H9 (cell line): ENCODE measurements around the gene HS1BP3. TPM values are rescaled to one million over a fixed set of nuclear protein-coding genes. Genes with fewer than 3 reads are reported as not detected.

Experiments used
- DNase-seq: peaks from one replicate; pipeline ENCODE4 v3.0.0-alpha.2; 2017
- H2AFZ ChIP-seq: one replicate; pipeline ENCODE4 v1.6.1; 2013; ENCODE audit warnings: mild to moderate bottlenecking, low read length, control low read depth, moderate library complexity
- H2AK5ac ChIP-seq: 2 replicates; pipeline ENCODE4 v1.6.1; 2013; ENCODE audit warnings: low read length, control low read depth, mixed read lengths; ENCODE audit not compliant: insufficient read length
- H2BK120ac ChIP-seq: one replicate; pipeline ENCODE4 v1.6.1; 2013; ENCODE audit warnings: low read depth, mild to moderate bottlenecking, low read length, control low read depth, inconsistent platforms; ENCODE audit not compliant: poor library complexity, severe bottlenecking
- H2BK12ac ChIP-seq: 2 replicates; pipeline ENCODE4 v1.6.1; 2013; ENCODE audit warnings: low read length, control low read depth, mixed read lengths, low read depth; ENCODE audit not compliant: insufficient read length
- H2BK15ac ChIP-seq: 2 replicates; pipeline ENCODE4 v1.6.1; 2013; ENCODE audit warnings: low read depth, low read length, control low read depth
- H2BK20ac ChIP-seq: one replicate; pipeline ENCODE4 v1.6.1; 2013; ENCODE audit warnings: low read depth, mild to moderate bottlenecking, low read length, control low read depth, inconsistent platforms; ENCODE audit not compliant: poor library complexity, severe bottlenecking
- H2BK5ac ChIP-seq: 2 replicates; pipeline ENCODE4 v1.6.1; 2013; ENCODE audit warnings: low read length, control low read depth, mixed read lengths; ENCODE audit not compliant: insufficient read length
- H3K14ac ChIP-seq: 2 replicates; pipeline ENCODE4 v1.6.1; 2013; ENCODE audit warnings: low read length, control low read depth; ENCODE audit not compliant: insufficient read depth
- H3K18ac ChIP-seq: 2 replicates; pipeline ENCODE4 v1.6.1; 2013; ENCODE audit warnings: low read depth, mild to moderate bottlenecking, mixed read lengths, low read length, control low read depth; ENCODE audit not compliant: insufficient read length
- H3K23ac ChIP-seq: 2 replicates; pipeline ENCODE4 v1.6.1; 2013; ENCODE audit warnings: low read length, control low read depth, mixed read lengths, low read depth; ENCODE audit not compliant: insufficient read length
- H3K23me2 ChIP-seq: 2 replicates; pipeline ENCODE4 v1.6.1; 2013; ENCODE audit warnings: low read depth, mild to moderate bottlenecking, mixed read lengths, low read length, control low read depth; ENCODE audit not compliant: insufficient read length, poor library complexity, severe bottlenecking
- H3K27ac ChIP-seq: 2 replicates; pipeline ENCODE4 v1.5.1; 2013; ENCODE audit warnings: low read length, control low read depth, mixed read lengths, low read depth; ENCODE audit not compliant: insufficient read length
- H3K27me3 ChIP-seq: 2 replicates; pipeline ENCODE4 v1.6.1; 2013; ENCODE audit warnings: low read length, control low read depth, inconsistent platforms; ENCODE audit not compliant: insufficient read depth
- H3K4ac ChIP-seq: 2 replicates; pipeline ENCODE4 v1.6.1; 2013; ENCODE audit warnings: low read depth, mild to moderate bottlenecking, control low read depth, inconsistent platforms, low read length, moderate library complexity
- H3K4me1 ChIP-seq: 2 replicates; pipeline ENCODE4 v1.6.1; 2013; ENCODE audit warnings: low read length, control low read depth, inconsistent platforms; ENCODE audit not compliant: insufficient read depth
- H3K4me2 ChIP-seq: 2 replicates; pipeline ENCODE4 v1.6.1; 2013; ENCODE audit warnings: low read length, control low read depth, mixed read lengths; ENCODE audit not compliant: insufficient read length, insufficient read depth
- H3K56ac ChIP-seq: 2 replicates; pipeline ENCODE4 v1.6.1; 2013; ENCODE audit warnings: low read depth, mild to moderate bottlenecking, mixed read lengths, low read length, control low read depth; ENCODE audit not compliant: insufficient read length
- H3K79me1 ChIP-seq: 2 replicates; pipeline ENCODE4 v1.6.1; 2013; ENCODE audit warnings: low read depth, mild to moderate bottlenecking, moderate library complexity, low read length, control low read depth, inconsistent platforms; ENCODE audit not compliant: insufficient read depth, poor library complexity, severe bottlenecking
- H3K79me2 ChIP-seq: 2 replicates; pipeline ENCODE4 v1.6.1; 2013; ENCODE audit warnings: low read length, control low read depth, inconsistent platforms; ENCODE audit not compliant: insufficient read depth
- H3K9ac ChIP-seq: 2 replicates; pipeline ENCODE4 v1.6.1; 2013; ENCODE audit warnings: low read length, control low read depth, mixed read lengths; ENCODE audit not compliant: insufficient read length; ENCODE audit errors: extremely low read depth
- H3K9me3 ChIP-seq: one replicate; pipeline ENCODE4 v1.6.1; 2013; ENCODE audit warnings: low read depth, low read length, inconsistent platforms; ENCODE audit not compliant: control insufficient read depth
- H3T11ph ChIP-seq: one replicate; pipeline ENCODE4 v1.6.1; 2013; ENCODE audit warnings: mild to moderate bottlenecking, low read length, control low read depth, inconsistent platforms
- H4K20me1 ChIP-seq: one replicate; pipeline ENCODE4 v1.6.1; 2013; ENCODE audit not compliant: control insufficient read depth, insufficient read length, insufficient read depth
- H4K5ac ChIP-seq: 2 replicates; pipeline ENCODE4 v1.6.1; 2013; ENCODE audit warnings: low read depth, mild to moderate bottlenecking, mixed read lengths, low read length, control low read depth; ENCODE audit not compliant: insufficient read length
- H4K8ac ChIP-seq: replicated peaks from 2 replicates; pipeline ENCODE4 v1.6.1; 2013; ENCODE audit warnings: low read length, control low read depth, mixed read lengths, low read depth; ENCODE audit not compliant: insufficient read length
- H4K91ac ChIP-seq: 2 replicates; pipeline ENCODE4 v1.6.1; 2013; ENCODE audit warnings: low read depth, mild to moderate bottlenecking, moderate library complexity, mixed read lengths, low read length, control low read depth; ENCODE audit not compliant: insufficient read length
- H3K27ac Mint-ChIP-seq, 3 experiments: 2 replicates in 2 of 3; 3 replicates in 1 of 3; pipeline ENCODE4 v1.8.0; 2020 to 2021; ENCODE audit warnings: mixed read lengths in 3 of 3, mild to moderate bottlenecking in 1 of 3, moderate library complexity in 1 of 3
- H3K27me3 Mint-ChIP-seq: 2 replicates; pipeline ENCODE4 v1.8.0; 2021; ENCODE audit warnings: low read depth, mild to moderate bottlenecking, moderate library complexity, mixed read lengths
- H3K36me3 Mint-ChIP-seq, 3 experiments: 2 replicates in 2 of 3; 3 replicates in 1 of 3; pipeline ENCODE4 v1.8.0; 2020 to 2021; ENCODE audit warnings: low read depth in 3 of 3, mixed read lengths in 3 of 3; ENCODE audit not compliant: insufficient read depth in 1 of 3
- H3K4me1 Mint-ChIP-seq, 2 experiments: 2 replicates each; pipeline ENCODE4 v1.8.0; 2020; ENCODE audit warnings: mixed read lengths in 2 of 2
- H3K4me3 Mint-ChIP-seq, 2 experiments: 2 replicates in 1 of 2; 3 replicates in 1 of 2; pipeline ENCODE4 v1.8.0; 2020 to 2021; ENCODE audit warnings: mild to moderate bottlenecking in 2 of 2, mixed read lengths in 2 of 2, moderate library complexity in 1 of 2
- H3K9me3 Mint-ChIP-seq, 2 experiments: 2 replicates in 1 of 2; 3 replicates in 1 of 2; pipeline ENCODE4 v1.8.0; 2020; ENCODE audit warnings: mild to moderate bottlenecking in 2 of 2, mixed read lengths in 2 of 2, moderate library complexity in 1 of 2
- CTCF ChIP-seq: fragments of 200-600 bp; sonication (generic); conservative IDR thresholded peaks from 3 replicates; pipeline ENCODE4 v1.8.0; 2021; ENCODE audit warnings: antibody characterized with exemption, mild to moderate bottlenecking
- WGBS: extraction: QIAGEN DNeasy Blood & Tissue Kit; methylation state at CpG from one replicate; pipeline ENCODE4 v1.1.7; 2013; ENCODE audit warnings: missing lambda C conversion rate, low lambda C conversion rate, mixed read lengths; ENCODE audit not compliant: insufficient read length; ENCODE audit errors: extremely low coverage; 5-methylcytosine and 5-hydroxymethylcytosine counted together
- total RNA-seq: library from RNA; stranded (reverse); gene quantifications from 2 replicates; pipeline ENCODE4 v1.2.1, GENCODE V29; 2021

HS1BP3 gene
- total RNA-seq, 1 experiment from 2014 or later = 11.1 TPM

GRCh38 chr2:20611077-20611843 is 39.6 kb downstream of the HS1BP3 start:
- Histone ChIP-seq H3K27me3 (no peaks in the 10 kb centered on the region), H3K4me1 (peaks cover 3% of the 10 kb centered on the region; the same call in 1 of the 2 replicates), H3T11ph (no peak overlapping the region), H3K56ac (no peak overlapping the region), H3K18ac (peak overlapping the region; percentile 28), H2AK5ac (no peak overlapping the region), H4K20me1 (no peaks in the 10 kb centered on the region), H3K23me2 (peaks cover 3% of the 10 kb centered on the region), H4K5ac (no peak overlapping the region), H2AFZ (no peak overlapping the region), H2BK15ac (no peak overlapping the region), H2BK5ac (no peak overlapping the region), H3K9ac (no peak overlapping the region), H3K23ac (no peak overlapping the region), H2BK20ac (no peak overlapping the region), H4K91ac (no peak overlapping the region), H2BK120ac (no peak overlapping the region), H3K4me2 (no peak overlapping the region), H3K9me3 (no peaks in the 10 kb centered on the region), H2BK12ac (no peak overlapping the region), H3K27ac (no peak overlapping the region), H3K79me1 (no peaks in the 10 kb centered on the region), H3K14ac (no peak overlapping the region), H3K79me2 (no peaks in the 10 kb centered on the region), H3K4ac (no peak overlapping the region), H4K8ac (no peak overlapping the region)
- H3K36me3 Mint-ChIP-seq = peaks cover 0 to 11% (median 0%) of the 10 kb centered on the region in 3 experiments; a peak in 4 of 7 replicates
- peaks cover 2 to 8% of the 10 kb centered on the region in 2 experiments; a peak in 4 of 5 replicates for H3K9me3 Mint-ChIP-seq
- no peak for TF ChIP-seq CTCF
- H3K27me3 Mint-ChIP-seq = peaks cover 3% of the 10 kb centered on the region
- no CpG with 5 or more reads among the region's 15 CpGs for WGBS
- H3K4me3 Mint-ChIP-seq = no peak overlapping the region
- peaks cover 15 to 24% of the 10 kb centered on the region in 2 experiments for H3K4me1 Mint-ChIP-seq
- DNase-seq = no peak
- H3K27ac Mint-ChIP-seq = 0 out of 7 replicates have a peak overlapping the region, but pooled peaks of 1 of the 3 experiments have one; percentile 40
